ENCODE results near the gene OGFOD3.
A peak's percentile ranks its signal among the peaks of the same experiment; 100 is the strongest.
"Not testable (repeated sequence)": the region's sequence is repeated elsewhere in the genome, so short reads cannot be mapped to it uniquely, and the experiment has no call there.

OGFOD3 gene
- 13.2 to 19.6 (median 16.5) reads per million in 4 donors for total RNA-seq

- DNase-seq = peak; percentile 76 to 89 (median 79)
Measured at GRCh38 chr17:82418001-82418986, at the start of gene OGFOD3, which contains the start of gene HEXD. Gene OGFOD3, minus strand, starts transcription at chr17:82418586. Its CDS starts 101 bp downstream, at chr17:82418485. Gene HEXD, plus strand, starts transcription at chr17:82418347. Its CDS starts 1,453 bp downstream, at chr17:82419800.

GRCh38 chr17:82465023-82465603 lies 46.7 kb upstream of the OGFOD3 start:
- DNase-seq = peak in 1 of 5 donors; percentile 37

DNA sequence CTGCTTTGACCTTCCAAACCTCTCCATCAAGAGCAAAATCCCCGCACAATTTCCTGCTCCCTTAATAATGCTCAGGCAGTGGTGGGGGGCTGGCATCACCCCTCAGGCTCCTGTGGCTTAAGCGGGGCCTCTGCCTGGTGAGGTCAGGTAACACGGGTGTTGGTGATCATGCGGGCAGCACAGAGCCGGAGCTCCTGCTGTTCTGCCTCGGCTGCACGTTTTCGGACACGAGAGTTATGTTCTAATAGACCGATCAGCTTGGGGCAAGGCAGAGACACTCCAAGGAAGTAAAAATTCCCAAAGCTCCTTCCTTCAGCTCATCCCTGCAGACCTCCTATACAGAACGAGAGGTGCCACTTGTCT lies 46.2 kb upstream of the OGFOD3 start:
- no peak for DNase-seq

DNA sequence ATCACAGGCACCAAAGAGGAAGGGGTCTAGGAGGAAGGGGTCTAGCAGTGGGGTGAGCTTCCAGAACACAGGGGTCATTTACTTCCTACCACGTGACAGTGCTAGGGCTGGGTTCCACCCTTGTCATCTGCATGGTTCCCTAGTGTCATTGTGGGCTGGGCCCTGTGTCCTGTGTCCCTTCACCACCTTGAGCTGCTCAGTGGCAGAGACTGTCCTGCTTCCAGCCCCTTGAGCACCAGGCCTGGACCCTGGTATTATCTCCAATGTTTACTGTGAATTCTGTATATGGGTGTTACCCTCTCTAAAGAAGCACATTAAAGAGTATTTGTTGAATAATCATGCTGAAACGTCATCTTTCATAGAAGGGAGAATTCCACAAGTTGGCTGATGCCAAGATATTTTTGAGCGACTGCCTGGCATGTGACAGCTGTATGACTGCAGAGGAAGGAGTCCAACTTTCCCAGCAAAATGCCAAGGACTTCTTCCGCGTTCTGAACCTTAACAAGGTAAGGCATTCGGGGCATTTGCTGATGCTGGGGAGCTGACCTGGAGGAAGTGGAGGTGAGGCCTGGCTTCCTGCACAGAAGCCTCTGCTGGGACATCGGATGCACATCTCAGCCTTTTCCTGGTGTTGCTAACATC lies 45.7 kb upstream of the OGFOD3 start:
- no peak for DNase-seq

DNA sequence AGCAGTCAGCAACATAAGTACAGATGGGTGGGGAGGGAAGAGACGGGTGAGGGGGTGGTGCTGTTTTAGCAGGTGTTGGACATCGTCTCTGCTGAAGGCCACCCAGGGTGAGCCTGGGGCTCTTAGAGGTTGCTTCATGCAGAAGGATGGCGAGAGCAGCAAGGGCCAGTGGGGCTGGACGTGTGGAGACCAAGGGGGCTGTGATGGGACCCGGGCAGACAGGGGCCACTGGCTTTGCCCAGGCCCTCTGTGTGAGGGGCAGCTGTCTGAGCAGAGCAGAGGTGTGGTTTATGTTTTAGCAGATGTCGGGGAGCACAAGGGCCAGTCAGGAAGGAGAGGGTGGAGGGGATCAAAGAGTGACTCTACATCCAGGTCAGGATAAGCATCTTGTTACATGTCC lies 45.0 kb upstream of the OGFOD3 start:
- no peak for DNase-seq

- no peak for DNase-seq
Measured at GRCh38 chr17:82461827-82462524, 43.6 kb upstream of the OGFOD3 start.

- DNase-seq = not testable (repeated sequence)
Measured at GRCh38 chr17:82459936-82460335, 41.5 kb upstream of the OGFOD3 start.

DNA sequence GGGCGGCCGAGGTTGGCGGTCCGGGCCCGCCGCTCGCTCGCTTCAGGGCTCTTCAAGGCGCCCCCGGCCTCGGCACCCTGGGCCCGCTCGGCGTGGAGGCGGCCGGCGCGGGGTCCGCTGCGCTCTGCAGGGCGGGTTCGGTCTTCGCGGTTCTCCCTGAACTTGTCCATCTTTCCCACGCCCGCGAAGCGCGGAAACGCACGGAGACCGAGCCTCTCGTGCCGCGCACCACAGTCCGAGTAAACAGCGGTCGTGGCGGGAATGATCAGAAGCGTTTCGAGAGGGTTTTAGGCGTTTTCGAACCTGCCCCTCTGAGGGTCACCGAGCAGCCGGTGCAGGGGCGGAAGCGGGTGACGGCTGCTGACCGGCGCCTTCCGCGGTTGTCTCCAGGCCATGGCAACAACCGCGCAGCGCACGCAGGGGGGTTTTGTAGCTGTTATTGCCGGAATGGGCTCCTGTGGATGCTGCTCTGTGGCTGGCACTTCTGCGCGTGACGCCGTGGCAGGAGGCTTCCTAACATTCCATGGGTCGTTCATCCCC lies 40.6 kb upstream of the OGFOD3 start:
- peak in 3 of 5 donors; percentile 12 to 45 (median 39) for DNase-seq

GRCh38 chr17:82458179-82458884 lies 39.9 kb upstream of the OGFOD3 start, which contains the start of gene NARF:
Gene NARF, plus strand, starts transcription at chr17:82458741. Its CDS starts 63 bp downstream, at chr17:82458804.
- peak; percentile 90 to 98 (median 95) for DNase-seq

DNA sequence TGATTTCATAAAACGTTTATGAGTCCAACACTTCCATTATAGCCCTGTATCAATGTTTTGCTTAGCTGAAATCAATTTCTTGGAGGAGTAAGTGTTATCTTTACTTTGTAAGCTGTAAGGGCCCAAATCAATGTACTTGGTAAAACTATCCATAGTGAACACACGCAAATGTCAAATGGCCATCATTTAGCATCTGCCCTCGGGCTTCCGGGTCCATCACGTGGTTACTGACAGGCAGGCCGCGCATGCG lies 39.5 kb upstream of the OGFOD3 start:
- no peak for DNase-seq

GRCh38 chr17:82457073-82457928 lies 38.9 kb upstream of the OGFOD3 start:
- DNase-seq = peak in 1 of 5 donors; percentile 25

GRCh38 chr17:82453706-82454105 lies 35.3 kb upstream of the OGFOD3 start:
- DNase-seq = not testable (repeated sequence)

- not testable (repeated sequence) for DNase-seq
Measured at GRCh38 chr17:82453151-82453550, 34.8 kb upstream of the OGFOD3 start.

DNA sequence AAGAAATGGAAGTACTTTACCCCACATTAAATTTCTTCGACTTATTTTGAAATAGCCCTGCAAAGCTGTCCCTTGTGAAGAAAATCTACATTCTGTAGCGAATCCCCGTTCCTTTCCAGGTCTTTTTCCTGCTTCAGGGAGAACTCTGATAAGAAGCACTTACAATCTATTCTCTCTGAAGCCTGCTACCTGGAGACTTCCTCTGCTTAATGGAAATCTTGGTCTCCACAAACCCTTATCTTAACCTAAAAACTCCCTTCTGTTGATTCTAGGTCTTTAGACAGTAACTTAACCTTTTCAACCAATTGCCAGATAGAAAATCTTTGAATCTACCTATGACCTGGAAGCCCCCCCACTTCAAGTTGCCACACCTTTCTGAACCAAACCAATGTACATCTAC lies 33.8 kb upstream of the OGFOD3 start:
- DNase-seq = no peak

- peak; percentile 91 to 98 (median 94) for DNase-seq
Measured at GRCh38 chr17:82450357-82451106, 32.1 kb upstream of the OGFOD3 start, which contains the start of gene CYBC1. Gene CYBC1, minus strand, starts transcription at chr17:82450752. Its CDS starts 1,498 bp downstream, at chr17:82449254.

DNA sequence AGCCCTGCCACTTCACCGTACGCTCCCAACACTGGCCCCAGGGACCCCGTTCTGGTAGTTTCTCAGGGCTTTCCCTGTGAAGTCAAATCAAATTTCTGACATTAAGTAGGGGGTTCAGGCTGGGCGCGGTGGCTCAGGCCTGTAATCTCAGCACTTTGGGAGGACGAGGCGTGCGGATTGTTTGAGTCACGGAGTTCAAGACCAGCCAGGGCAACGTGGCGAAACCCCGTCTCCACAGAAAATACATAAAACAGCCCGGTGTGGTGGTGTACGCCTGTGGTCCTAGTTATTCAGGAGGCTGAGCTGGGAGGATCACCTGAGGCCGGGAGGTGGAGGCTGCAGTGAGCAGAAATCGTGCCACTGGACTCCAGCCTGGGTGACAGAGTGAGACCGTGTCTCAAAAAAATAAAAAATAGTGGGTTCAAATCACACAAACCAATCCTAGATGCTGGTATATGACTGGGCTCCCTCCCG lies 31.5 kb upstream of the OGFOD3 start:
- DNase-seq = peak in 1 of 5 donors; percentile 49

DNA sequence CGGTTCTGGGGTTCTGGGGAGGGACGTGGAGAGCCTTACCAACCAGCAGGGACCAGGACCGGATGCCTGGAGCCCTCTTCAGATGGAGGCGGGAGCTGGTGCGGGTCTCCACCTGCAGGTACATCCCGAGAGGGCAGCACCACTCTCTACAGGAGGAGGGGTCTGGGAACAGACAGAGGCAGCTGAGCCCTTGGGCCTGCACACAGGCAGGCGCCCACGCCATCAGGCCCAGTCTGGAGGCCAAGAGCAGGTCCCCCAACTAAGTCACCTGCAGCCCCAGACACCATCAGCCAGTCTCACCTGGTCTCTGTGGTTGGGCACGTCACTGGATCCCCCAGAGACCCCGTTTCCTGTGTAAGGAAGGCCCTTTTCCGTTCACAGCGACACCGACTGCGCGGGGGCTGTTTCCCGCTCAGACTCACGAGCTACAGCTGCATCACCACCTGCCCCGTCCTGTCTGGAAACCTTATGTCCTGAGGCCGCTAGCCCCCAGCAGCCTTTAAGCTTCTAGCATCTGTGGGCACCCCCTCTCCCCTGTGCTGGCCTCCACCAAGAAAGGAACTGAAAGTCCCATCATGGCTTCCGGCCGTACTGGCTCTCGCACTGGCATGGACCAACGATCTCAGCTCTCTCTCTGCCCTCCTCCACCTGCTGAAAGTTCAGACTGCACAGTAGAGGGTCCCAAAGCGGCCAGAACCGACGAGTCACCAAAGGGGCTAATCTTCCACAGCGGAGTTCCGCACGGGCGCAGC lies 30.9 kb upstream of the OGFOD3 start:
- peak; percentile 58 to 82 (median 66) for DNase-seq

DNA sequence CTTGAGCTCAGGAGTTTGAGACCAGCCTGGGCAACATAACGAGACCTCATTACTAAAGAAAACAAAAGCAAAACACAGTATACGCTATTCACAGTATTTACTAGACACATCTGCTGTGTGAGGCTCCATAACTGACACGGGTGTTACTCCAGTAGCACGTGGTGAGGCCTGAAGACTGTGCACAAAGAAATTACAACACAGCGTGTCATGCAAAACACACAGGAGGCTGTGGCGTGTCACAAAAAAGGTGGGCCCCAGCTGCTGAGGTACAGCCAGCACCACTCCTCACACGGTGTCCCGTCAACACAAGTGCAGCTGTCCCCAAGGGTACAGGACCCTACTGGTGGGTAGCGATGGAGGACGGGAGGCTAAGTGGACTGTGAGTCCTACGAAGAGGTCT lies 29.5 kb upstream of the OGFOD3 start:
- no peak for DNase-seq

DNA sequence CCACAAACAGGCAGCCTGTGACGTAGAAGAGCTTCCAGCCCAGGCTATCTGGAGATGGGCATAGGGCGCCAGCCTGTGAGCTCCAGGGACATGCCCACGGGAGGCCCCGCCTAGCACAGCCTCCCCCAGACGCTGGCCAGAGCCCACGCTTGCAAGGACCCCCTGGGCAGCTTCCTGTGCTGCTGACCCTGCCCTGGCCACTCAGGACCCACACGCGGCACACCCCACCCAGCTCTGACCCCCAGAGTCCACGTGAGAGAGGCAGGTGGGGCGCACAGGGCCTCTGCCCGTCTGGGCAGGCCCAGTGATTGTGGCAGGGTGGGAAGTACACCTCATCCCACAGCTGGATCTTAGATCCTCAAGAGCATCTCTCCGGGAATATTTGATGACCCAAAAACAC lies 28.3 kb upstream of the OGFOD3 start:
- DNase-seq = no peak
